Sigmoid colon (tissue), 7 donors: ENCODE data around the gene CTNNA2. TPM values are rescaled to one million over a fixed set of nuclear protein-coding genes. Genes with fewer than 3 reads are reported as not detected.

Experiments
- DNase-seq: peaks from one replicate; pipeline ENCODE4 v3.0.0-alpha.2; 2019
- H3K27ac ChIP-seq, 4 donors: fragments of 200-600 bp; sonication (generic); one replicate each; pipeline ENCODE4 v1.5.1; 2016 to 2019; ENCODE audit warnings: mild to moderate bottlenecking in 1 of 4
- H3K27me3 ChIP-seq, 3 donors: fragments of 200-600 bp; sonication (generic); one replicate each; pipeline ENCODE4 v1.5.1; 2019; ENCODE audit warnings: mild to moderate bottlenecking in 1 of 3
- H3K36me3 ChIP-seq, 4 donors: fragments of 200-600 bp; sonication (generic); one replicate each; pipeline ENCODE4 v1.5.1; 2016 to 2019
- H3K4me1 ChIP-seq, 4 donors: fragments of 200-600 bp; sonication (generic); one replicate each; pipeline ENCODE4 v1.5.1; 2017 to 2019
- H3K4me3 ChIP-seq, 4 donors: fragments of 200-600 bp; sonication (generic); one replicate each; pipeline ENCODE4 v1.5.1; 2017 to 2019; ENCODE audit warnings: mild to moderate bottlenecking in 2 of 4, moderate library complexity in 1 of 4
- H3K9me3 ChIP-seq, 4 donors: fragments of 200-600 bp in 3 of 4; sonication (generic) in 3 of 4; one replicate each; pipeline versions ENCODE4 v1.5.1 to v1.6.1; 2013 to 2019
- CTCF ChIP-seq, 4 experiments: fragments of 450-650 bp in 3 of 4; fragments of 200-600 bp in 1 of 4; IDR thresholded peaks; one replicate each; pipeline ENCODE4 v1.5.1; 2016 to 2019; ENCODE audit warnings: antibody characterized with exemption in 4 of 4, mild to moderate bottlenecking in 3 of 4, moderate library complexity in 2 of 4
- EP300 ChIP-seq, 4 donors: sonication (generic); formaldehyde crosslinking; IDR thresholded peaks; one replicate each; pipeline ENCODE4 v1.6.1; 2017; ENCODE audit warnings: antibody characterized with exemption in 4 of 4
- POLR2A ChIP-seq, 2 donors: fragments of 450-650 bp; IDR thresholded peaks; one replicate each; pipeline ENCODE4 v1.6.1; 2016; ENCODE audit warnings: antibody characterized with exemption in 2 of 2, mild to moderate bottlenecking in 2 of 2, moderate library complexity in 2 of 2
- POLR2AphosphoS5 ChIP-seq, 4 donors: sonication (generic); formaldehyde crosslinking; IDR thresholded peaks; one replicate each; pipeline ENCODE4 v1.6.1; 2017; ENCODE audit warnings: antibody characterized with exemption in 4 of 4
- WGBS, 2 donors: extraction: QIAGEN DNeasy Blood & Tissue Kit; methylation state at CpG; one replicate each; pipeline ENCODE4 v1.1.7; 2013; 5-methylcytosine and 5-hydroxymethylcytosine counted together
- intact Hi-C: fragments of 100-400 bp; cut with DNase I; formaldehyde crosslinking; loops from one replicate; pipeline ENCODE4 v1.15.1; 2023
- polyA plus RNA-seq, 3 donors: library from polyadenylated mRNA; stranded (reverse); fragments of 200-250 nt; gene quantifications; one replicate each; pipeline ENCODE4 v1.2.3, GENCODE V29; 2013
- total RNA-seq, 4 donors: library from RNA; depleted of rRNA; stranded (reverse); fragments of >200 nt; gene quantifications; one replicate each; pipeline ENCODE4 v1.1.0, GENCODE V29; 2016
- donor health status: healthy with polysubstance abuse.
- donor health status: Bipolar disorder and iron deficiency.
- donor health status: healthy.

The CTNNA2 gene
- total and polyA plus RNA-seq, 7 donors, result 1.4 to 8.6 (median 3.8) TPM; not detected in 2

GRCh38 chr2:79993144-79993543 lies 480.3 kb downstream of the CTNNA2 start:
- H3K36me3 ChIP-seq, result no peaks in the 10 kb centered on the region
- no peaks in the 10 kb centered on the region for H3K9me3 ChIP-seq
- H3K4me1 ChIP-seq, result no peaks in the 10 kb centered on the region
- no peak for DNase-seq
- H3K27me3 ChIP-seq, result no peaks in the 10 kb centered on the region
- no peak overlapping the region for H3K4me3 ChIP-seq
- intact Hi-C loops, result no loop called here
- 35 to 64% methylated on average over 3 of the region's 3 CpGs for WGBS, 2 donors
- TF ChIP-seq EP300 (IDR thresholded peaks at IDR 0.05), result no peak
- TF ChIP-seq POLR2A (IDR thresholded peaks at IDR 0.05), result no peak
- no peak for TF ChIP-seq POLR2AphosphoS5 (IDR thresholded peaks at IDR 0.05)
- no peak for TF ChIP-seq CTCF (IDR thresholded peaks at IDR 0.05)
- H3K27ac ChIP-seq, result no peak overlapping the region

- intact Hi-C loops, result no loop called here
- H3K27ac ChIP-seq, result no peak overlapping the region
- no peaks in the 10 kb centered on the region for H3K4me1 ChIP-seq
- H3K9me3 ChIP-seq, result no peaks in the 10 kb centered on the region
- 35 to 40% methylated on average over 5 of the region's 5 CpGs for WGBS, 2 donors
- no peak for TF ChIP-seq POLR2AphosphoS5 (IDR thresholded peaks at IDR 0.05)
- TF ChIP-seq POLR2A (IDR thresholded peaks at IDR 0.05), result no peak
- no peak for TF ChIP-seq CTCF (IDR thresholded peaks at IDR 0.05)
- TF ChIP-seq EP300 (IDR thresholded peaks at IDR 0.05), result no peak
- no peak overlapping the region for H3K4me3 ChIP-seq
- no peaks in the 10 kb centered on the region for H3K36me3 ChIP-seq
- DNase-seq, result no peak
- H3K27me3 ChIP-seq, result no peaks in the 10 kb centered on the region
Observed at GRCh38 chr2:79994161-79994560, 481.3 kb downstream of the CTNNA2 start.

- Histone ChIP-seq H3K4me3 (no peak overlapping the region), H3K4me1 (no peaks in the 10 kb centered on the region), H3K36me3 (no peaks in the 10 kb centered on the region), H3K27me3 (no peaks in the 10 kb centered on the region), H3K27ac (no peak overlapping the region), H3K9me3 (no peaks in the 10 kb centered on the region)
- no peak for TF ChIP-seq CTCF (IDR thresholded peaks at IDR 0.05)
- TF ChIP-seq POLR2AphosphoS5 (IDR thresholded peaks at IDR 0.05), result no peak
- TF ChIP-seq POLR2A (IDR thresholded peaks at IDR 0.05), result no peak
- TF ChIP-seq EP300 (IDR thresholded peaks at IDR 0.05), result no peak
- intact Hi-C loops, result no loop called here
- DNase-seq, result no peak
Observed at GRCh38 chr2:79994965-79995364, 482.1 kb downstream of the CTNNA2 start.

- intact Hi-C loops, result no loop called here
- TF ChIP-seq EP300 (IDR thresholded peaks at IDR 0.05) (no peak), CTCF (IDR thresholded peaks at IDR 0.05) (no peak), POLR2A (IDR thresholded peaks at IDR 0.05) (no peak), POLR2AphosphoS5 (IDR thresholded peaks at IDR 0.05) (no peak)
- 83 to 87% methylated on average over 5 of the region's 5 CpGs for WGBS, 2 donors
- H3K27ac ChIP-seq, result no peak overlapping the region
- H3K4me3 ChIP-seq, result no peak overlapping the region
- H3K27me3 ChIP-seq, result no peaks in the 10 kb centered on the region
- no peaks in the 10 kb centered on the region for H3K9me3 ChIP-seq
- no peaks in the 10 kb centered on the region for H3K36me3 ChIP-seq
- no peaks in the 10 kb centered on the region for H3K4me1 ChIP-seq
- DNase-seq, result no peak
Observed at GRCh38 chr2:79996709-79997108, 483.9 kb downstream of the CTNNA2 start.

GRCh38 chr2:80001701-80002101 lies 488.9 kb downstream of the CTNNA2 start:
- 51 to 92% methylated on average over 5 of the region's 5 CpGs for WGBS, 2 donors
- DNase-seq, result no peak
- H3K36me3 ChIP-seq, result no peaks in the 10 kb centered on the region
- intact Hi-C loops, result no loop called here
- H3K4me1 ChIP-seq, result no peaks in the 10 kb centered on the region
- no peaks in the 10 kb centered on the region for H3K27me3 ChIP-seq
- peaks cover 0 to 2% (median 0%) of the 10 kb centered on the region in 4 donors for H3K9me3 ChIP-seq
- no peak overlapping the region for H3K4me3 ChIP-seq
- no peak overlapping the region for H3K27ac ChIP-seq
- TF ChIP-seq POLR2A (IDR thresholded peaks at IDR 0.05), result no peak
- TF ChIP-seq POLR2AphosphoS5 (IDR thresholded peaks at IDR 0.05), result no peak
- TF ChIP-seq EP300 (IDR thresholded peaks at IDR 0.05), result no peak
- no peak for TF ChIP-seq CTCF (IDR thresholded peaks at IDR 0.05)
